CD4-positive, alpha-beta T cell treated with Interleukin-15 for 4 hours (primary cell): ENCODE results near the gene PRLH.
"Not testable (repeated sequence)": the region's sequence is repeated elsewhere in the genome, so short reads cannot be mapped to it uniquely, and the experiment has no call there.

Experiments
- DNase-seq: peaks from one replicate; pipeline ENCODE4 v3.0.0-alpha.2; 2020; ENCODE audit warnings: low spot score

The PRLH gene

DNA sequence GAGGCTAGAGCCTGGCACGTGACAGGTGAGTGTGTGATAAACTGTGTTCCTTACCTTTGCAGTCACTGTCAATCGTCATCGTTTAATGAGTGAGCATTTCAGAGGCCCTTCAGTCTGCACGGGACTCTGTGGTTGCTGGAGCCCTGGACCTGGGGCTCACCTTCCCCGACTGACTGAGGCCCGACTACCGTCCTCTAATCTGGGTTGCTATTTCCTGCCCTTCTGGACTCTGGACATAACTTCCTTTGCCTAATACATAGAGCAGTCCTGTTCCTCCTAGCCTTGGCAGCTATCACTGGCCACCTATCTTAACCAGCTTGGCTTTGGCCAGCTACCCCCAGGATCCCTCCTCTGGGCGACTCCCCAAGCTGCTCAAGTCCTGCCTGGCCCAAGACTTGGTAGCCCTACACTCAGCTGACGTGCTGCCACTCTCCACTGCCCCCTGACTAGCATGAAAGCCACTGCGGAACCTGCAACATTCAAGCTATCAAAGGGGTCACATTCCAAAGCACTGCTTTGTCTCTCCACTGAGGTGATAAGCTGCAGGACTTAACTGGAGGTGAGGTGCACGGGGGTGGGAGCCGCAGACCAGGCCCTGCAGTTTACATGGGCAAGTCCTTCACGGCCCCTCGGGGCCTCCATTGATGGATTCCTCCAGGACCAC lies 35.2 kb downstream of the PRLH start:
- DNase-seq, result no peak

GRCh38 chr2:237602409-237602808 lies 36.0 kb downstream of the PRLH start:
- no peak for DNase-seq

- DNase-seq, result no peak
Observed at GRCh38 chr2:237603049-237603717, 36.8 kb downstream of the PRLH start.

- peak; percentile 65 for DNase-seq
Observed at GRCh38 chr2:237603718-237604362, 37.5 kb downstream of the PRLH start.

DNA sequence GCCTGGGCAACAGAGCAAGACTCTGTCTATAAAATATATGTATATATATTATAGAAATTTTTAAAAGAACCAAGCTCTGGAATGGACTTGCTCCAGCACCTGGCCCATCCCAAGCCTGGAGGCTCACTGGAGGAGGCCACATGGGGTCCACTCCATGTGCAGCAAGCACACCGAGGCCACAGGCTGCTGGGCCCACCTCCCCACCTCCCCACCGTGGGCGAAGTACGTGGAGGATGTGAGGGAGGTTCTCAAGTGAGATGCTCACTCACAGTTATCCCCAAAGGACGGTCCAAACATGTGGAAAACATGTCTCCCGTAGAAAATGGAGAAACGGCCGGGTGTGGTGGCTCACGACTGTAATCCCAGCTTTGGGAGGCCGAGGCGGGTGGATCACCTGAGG lies 38.0 kb downstream of the PRLH start:
- no peak for DNase-seq

GRCh38 chr2:237604960-237605359 lies 38.6 kb downstream of the PRLH start:
- DNase-seq, result no peak

DNA sequence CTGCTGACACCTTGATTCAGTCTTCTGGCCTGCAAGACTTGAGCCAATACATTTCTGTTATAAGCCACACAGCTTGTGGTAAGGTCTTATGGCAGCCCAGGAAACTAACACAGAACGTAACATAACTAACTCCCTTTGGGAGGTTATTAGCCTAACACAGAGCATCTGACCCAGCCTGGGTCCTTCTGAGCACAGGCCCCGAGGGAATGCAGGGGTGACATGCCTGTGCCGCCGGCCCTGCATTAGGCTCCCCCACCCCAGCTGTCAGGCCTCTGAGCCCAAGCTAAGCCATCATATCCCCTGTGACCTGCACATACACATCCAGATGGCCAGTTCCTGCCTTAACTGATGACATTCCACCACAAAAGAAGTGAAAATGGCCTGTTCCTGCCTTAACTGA lies 40.1 kb downstream of the PRLH start:
- not testable (repeated sequence) for DNase-seq

DNA sequence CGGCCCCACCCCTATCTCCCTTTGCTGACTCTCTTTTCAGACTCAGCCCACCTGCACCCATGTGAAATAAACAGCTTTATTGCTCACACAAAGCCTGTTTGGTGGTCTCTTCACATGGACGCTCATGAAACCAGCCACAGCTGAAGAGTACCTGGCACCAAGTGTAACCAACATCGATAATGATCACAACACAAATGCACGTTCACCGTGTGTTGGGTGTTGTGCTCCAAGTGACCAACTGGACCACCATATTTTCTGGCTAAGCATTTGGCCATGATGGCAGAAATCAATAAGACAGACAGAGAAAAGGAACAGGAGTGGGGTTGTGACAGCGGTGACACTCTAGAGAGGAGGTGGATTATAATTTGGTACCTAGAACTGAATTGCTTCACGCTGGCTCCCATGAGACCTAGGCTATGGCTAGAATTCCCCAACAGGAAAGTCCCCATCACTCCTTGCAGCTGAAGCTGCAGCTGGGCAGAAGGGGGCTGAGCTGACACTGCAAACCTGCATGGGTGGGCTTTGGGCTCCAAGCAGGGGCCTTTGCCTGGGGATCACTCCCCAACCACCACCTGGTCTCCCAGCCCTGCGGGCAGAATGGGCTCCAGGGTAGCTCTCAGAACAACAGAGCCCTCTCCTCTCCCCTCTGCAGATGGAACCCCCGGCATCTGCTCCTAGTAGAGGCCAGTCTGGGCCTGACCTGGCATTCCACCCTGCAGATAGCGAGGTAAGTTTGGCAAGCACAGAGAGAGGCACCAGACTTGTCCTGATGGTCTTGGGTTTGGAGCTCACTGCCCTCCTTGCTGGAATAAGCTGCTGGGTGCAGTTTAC lies 46.4 kb downstream of the PRLH start:
- no peak for DNase-seq

GRCh38 chr2:237613679-237614078 lies 47.3 kb downstream of the PRLH start:
- DNase-seq, result no peak

GRCh38 chr2:237614151-237614720 lies 47.9 kb downstream of the PRLH start:
- DNase-seq, result no peak

GRCh38 chr2:237615631-237616249 lies 49.4 kb downstream of the PRLH start:
- DNase-seq, result no peak

DNA sequence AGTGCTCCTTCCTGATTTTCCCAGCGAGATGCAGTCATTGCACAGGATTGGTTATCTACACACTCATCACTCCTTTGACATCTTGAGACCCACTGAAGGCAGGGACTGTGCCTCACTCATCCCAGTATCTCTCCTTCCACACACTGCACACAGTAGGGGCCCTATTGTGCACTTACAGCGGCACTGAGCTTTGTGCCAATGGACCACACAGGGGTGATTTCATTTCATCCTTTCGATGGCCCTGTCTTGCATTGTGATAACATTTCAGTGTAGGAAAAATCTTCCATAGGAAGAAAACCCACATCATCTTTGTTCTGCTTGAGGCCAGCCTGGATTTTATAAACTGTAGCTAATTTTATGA lies 50.0 kb downstream of the PRLH start:
- DNase-seq, result no peak
